Erythroblast (primary cell): Measurements from ENCODE around the gene ABCC3.

Experiments
- GATA1 ChIP-seq: IDR thresholded peaks from 2 replicates; pipeline ENCODE4 v1.6.1; 2011; ENCODE audit warnings: low read depth, mild to moderate bottlenecking, control low read depth, low read length, moderate library complexity
- POLR2A ChIP-seq: IDR thresholded peaks from 2 replicates; pipeline ENCODE4 v1.6.1; 2011; ENCODE audit warnings: mild to moderate bottlenecking, low read length

DNA sequence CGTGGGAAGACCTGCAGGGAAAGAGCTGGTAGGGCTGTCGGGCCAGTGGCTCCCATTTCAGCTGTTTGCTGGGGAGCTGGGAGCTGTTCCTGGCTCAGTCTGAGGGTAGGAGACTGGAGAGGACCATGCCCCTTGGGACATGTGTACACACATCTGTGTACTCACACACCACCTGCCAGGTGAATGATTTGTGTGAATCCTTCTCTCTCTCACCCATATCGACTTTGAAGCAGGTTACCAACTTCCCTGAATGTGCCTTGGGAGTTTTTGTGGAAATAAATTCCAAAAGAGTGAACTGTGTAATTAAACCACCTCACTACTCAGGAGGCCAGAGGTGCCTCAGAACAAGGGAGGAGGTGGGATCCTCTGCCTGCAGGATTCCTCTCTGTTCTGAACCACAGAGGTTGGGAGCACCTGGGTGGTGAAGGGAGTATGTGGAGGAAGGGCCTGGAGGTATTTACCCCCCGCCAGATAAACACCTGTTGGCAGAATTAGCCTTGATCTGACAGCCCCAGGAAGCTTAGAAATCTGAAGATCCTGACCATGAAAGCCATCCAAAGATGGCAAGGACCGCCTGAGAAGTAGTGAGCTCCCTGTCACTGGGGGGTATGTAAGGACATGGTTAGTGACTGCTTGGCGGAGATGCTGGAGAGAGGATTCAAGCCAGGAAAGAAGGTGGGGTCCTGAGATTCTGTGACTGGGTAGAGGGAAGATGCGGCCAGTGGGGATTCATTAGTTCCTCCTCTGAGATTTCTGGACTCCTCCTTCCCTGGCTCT, 3.3 kb downstream of the ABCC3 start:
- TF ChIP-seq POLR2A, result no peak
- TF ChIP-seq GATA1, result no peak
